Retinal pigment epithelial cell (primary cell): ENCODE data around the gene PTPN1.
A peak's percentile ranks its signal among the peaks of the same experiment; 100 is the strongest.
"Not testable (repeated sequence)": the region's sequence is repeated elsewhere in the genome, so short reads cannot be mapped to it uniquely, and the experiment has no call there.

Experiments
- DNase-seq: peaks from one replicate; pipeline ENCODE4 v3.0.0-alpha.2; 2010; ENCODE audit warnings: low read depth
- H3K4me3 ChIP-seq: 2 replicates; pipeline ENCODE4 v1.5.1; 2011; ENCODE audit warnings: mild to moderate bottlenecking, low read length, control low read depth, moderate library complexity
- TF ChIP-seq, protein P1 (sequence below): conservative IDR thresholded peaks from 2 replicates; pipeline ENCODE4 v1.5.1; 2011; ENCODE audit warnings: low read depth, low read length, control low read depth, inconsistent platforms

PTPN1 gene

GRCh38 chr20:50615407-50615806 lies 105.2 kb downstream of the PTPN1 start:
- TF ChIP-seq, protein P1, sequence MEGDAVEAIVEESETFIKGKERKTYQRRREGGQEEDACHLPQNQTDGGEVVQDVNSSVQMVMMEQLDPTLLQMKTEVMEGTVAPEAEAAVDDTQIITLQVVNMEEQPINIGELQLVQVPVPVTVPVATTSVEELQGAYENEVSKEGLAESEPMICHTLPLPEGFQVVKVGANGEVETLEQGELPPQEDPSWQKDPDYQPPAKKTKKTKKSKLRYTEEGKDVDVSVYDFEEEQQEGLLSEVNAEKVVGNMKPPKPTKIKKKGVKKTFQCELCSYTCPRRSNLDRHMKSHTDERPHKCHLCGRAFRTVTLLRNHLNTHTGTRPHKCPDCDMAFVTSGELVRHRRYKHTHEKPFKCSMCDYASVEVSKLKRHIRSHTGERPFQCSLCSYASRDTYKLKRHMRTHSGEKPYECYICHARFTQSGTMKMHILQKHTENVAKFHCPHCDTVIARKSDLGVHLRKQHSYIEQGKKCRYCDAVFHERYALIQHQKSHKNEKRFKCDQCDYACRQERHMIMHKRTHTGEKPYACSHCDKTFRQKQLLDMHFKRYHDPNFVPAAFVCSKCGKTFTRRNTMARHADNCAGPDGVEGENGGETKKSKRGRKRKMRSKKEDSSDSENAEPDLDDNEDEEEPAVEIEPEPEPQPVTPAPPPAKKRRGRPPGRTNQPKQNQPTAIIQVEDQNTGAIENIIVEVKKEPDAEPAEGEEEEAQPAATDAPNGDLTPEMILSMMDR, result no peak
- DNase-seq, result no peak
- H3K4me3 ChIP-seq, result no peak overlapping the region

DNA sequence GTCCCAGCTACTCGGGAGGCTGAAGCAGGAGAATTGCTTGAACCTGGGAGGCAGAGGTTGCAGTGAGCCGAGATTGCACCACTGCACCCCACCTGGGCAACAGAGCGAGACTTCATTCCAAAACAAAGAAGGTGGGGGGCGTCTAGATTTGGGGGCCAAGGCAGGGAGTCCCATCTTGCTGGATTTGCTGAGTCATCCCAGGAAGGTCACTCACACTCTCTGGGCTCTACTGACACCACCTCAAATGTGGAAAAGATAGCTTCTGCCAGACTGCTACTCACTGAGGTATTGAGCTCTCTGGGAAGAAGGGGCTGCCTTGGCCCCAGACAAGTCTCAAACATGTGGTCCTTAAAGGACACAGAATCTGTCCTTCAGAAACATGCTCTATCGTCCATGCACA lies 106.8 kb downstream of the PTPN1 start:
- no peak for DNase-seq
- no peak overlapping the region for H3K4me3 ChIP-seq
- TF ChIP-seq, protein P1, result no peak

GRCh38 chr20:50618537-50618936 lies 108.4 kb downstream of the PTPN1 start:
- DNase-seq, result no peak
- H3K4me3 ChIP-seq, result no peak overlapping the region
- TF ChIP-seq, protein P1, result no peak

DNA sequence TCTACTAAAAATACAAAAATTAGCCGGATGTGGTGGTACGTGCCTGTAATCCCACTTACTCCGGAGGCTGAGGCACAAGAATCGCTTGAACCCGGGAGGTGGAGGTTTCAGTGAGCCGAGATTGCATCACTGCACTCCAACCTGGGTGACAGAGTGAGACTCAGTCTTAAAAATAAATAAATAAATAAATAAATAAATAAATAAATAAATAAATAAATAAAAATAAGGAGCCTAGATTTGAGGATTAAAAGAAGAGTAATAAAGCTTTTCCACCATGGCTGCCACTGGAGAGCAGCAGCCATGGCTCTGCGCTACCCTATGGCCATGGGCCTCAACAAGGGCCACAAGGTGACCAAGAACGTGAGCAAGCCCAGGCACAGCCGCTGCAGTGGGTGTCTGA lies 110.3 kb downstream of the PTPN1 start:
- not testable (repeated sequence) for H3K4me3 ChIP-seq, DNase-seq

DNA sequence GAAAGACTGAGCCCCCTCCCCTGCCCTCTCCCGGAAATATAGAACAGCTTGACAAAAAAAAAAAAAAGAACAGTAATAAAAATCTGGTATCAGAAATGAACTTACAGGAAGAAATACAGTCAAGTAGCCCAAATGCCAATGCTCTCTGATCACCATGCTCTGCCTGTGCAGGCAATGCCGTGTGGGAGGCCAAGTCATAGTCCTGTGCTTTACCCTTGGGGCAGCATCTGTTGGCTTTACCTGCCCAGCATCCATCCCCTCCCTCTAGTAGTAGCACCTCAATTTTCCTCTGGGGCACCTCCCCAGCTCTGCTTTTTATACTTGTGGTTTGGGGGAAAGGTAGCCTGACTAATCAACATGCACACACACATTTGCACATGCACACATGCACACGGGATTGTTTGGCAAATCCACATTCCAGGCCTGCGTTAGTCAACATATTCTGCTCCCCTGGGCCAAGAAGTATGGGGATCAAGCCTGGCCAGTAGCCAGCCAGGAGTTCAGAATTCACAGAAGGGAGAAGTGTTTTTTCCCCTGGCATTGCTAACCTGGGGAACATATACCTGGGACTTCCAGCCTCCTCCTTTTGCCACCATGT lies 111.0 kb downstream of the PTPN1 start:
- no peak for DNase-seq
- no peak overlapping the region for H3K4me3 ChIP-seq
- TF ChIP-seq, protein P1, result no peak

GRCh38 chr20:50624351-50625016 lies 114.3 kb downstream of the PTPN1 start:
- peak; percentile 54 for DNase-seq
- TF ChIP-seq, protein P1, result no peak
- no peak overlapping the region for H3K4me3 ChIP-seq

DNA sequence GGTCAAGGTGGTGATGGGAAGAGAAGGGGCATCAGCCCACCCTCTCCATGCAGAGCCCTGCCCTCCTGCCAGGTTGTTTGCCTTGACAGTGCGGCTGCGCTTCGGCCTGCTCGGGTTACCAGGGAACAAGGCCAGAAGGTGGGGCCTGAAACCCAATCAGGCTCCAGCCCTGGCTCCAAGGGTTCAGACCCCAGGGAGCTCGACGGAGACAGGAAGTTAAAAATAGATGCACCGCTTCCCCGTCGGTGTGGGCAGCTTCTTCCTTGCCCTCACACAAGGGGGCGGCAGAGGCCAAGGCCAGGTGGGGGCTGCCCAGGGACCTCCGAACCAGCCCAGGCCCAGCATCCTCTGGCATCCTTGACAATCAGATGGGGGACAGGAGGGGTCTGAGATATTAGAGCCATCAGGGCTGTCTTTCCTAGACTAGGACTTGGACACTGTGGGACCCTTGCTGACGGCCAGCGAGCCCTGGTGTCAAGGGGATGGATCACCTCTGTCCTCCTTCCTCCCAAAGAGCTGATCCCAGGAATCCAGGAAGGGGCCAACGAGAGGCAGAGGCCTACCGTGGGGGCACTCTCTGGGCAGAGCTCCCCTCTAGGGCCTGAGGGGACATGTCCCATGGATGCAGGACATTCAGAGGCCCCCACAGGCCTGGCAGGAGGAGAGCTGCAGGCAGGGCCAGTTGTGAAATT lies 115.9 kb downstream of the PTPN1 start:
- no peak for DNase-seq
- TF ChIP-seq, protein P1, result peak; percentile 62
- H3K4me3 ChIP-seq, result no peak overlapping the region
